ENCODE data around the gene ETNK2. TPM values are rescaled to one million over a fixed set of nuclear protein-coding genes. Genes with fewer than 3 reads are reported as not detected.

ETNK2 gene
- total and polyA plus RNA-seq, 3 donors from 2014 or later = 116 to 227 (median 187) TPM

DNA sequence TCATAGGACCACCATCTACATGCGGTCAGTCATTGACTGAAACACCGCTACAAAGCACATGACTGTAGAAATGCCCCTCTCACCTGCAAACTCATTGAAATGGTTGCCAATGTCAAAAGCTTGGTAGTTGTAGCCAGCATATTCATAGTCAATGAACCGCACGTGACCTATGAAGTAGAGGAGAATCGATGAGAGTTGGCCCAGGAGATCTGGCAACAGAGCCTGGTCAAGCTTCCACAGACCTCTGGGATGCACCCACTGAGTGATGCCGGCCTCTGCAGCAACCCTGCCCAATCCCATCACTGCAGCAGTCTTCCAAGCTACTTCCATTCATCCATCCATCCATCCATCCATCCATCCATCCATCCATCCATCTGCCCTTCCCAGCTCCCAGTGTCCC lies 11.9 kb downstream of the ETNK2 start:
- Histone ChIP-seq H3K27ac (no peak overlapping the region), H3K9me3 (no peaks in the 10 kb centered on the region), H3K27me3 (no peaks in the 10 kb centered on the region), H3K4me1 (peaks cover 21% of the 10 kb centered on the region), H3K4me3 (no peak overlapping the region), H3K36me3 (ENCODE audit: low read depth, missing control alignments) (no peaks in the 10 kb centered on the region)
- intact Hi-C loops (cut with DNase I; ENCODE audit: low total_unique reads) = no loop called here
- 93 to 94% methylated on average over 6 of the region's 6 CpGs for WGBS, 2 donors
- TF ChIP-seq, protein P1, sequence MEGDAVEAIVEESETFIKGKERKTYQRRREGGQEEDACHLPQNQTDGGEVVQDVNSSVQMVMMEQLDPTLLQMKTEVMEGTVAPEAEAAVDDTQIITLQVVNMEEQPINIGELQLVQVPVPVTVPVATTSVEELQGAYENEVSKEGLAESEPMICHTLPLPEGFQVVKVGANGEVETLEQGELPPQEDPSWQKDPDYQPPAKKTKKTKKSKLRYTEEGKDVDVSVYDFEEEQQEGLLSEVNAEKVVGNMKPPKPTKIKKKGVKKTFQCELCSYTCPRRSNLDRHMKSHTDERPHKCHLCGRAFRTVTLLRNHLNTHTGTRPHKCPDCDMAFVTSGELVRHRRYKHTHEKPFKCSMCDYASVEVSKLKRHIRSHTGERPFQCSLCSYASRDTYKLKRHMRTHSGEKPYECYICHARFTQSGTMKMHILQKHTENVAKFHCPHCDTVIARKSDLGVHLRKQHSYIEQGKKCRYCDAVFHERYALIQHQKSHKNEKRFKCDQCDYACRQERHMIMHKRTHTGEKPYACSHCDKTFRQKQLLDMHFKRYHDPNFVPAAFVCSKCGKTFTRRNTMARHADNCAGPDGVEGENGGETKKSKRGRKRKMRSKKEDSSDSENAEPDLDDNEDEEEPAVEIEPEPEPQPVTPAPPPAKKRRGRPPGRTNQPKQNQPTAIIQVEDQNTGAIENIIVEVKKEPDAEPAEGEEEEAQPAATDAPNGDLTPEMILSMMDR (IDR thresholded peaks at IDR 0.05) = no peak
- TF ChIP-seq POLR2A (IDR thresholded peaks at IDR 0.05) = no peak
- no peak for DNase-seq

DNA sequence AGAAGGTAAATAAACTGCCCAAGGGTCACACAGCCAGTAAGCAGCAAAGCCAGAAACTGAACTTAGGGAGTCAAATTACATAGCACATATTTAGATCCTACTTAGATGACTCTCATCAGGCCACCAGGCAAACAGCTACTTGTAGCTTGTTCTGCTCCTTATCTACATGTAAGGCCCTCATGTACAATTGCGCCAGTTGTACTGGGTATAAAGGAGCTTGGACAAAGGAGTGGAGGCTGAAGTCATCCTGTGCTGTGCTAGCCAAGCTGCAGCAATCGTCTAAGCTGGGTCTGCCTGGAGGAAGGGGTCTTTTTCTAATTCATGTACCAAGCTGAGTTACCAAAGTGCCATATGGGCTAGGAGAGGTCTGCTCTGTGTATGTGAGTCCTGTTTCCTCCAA lies 12.8 kb downstream of the ETNK2 start:
- intact Hi-C loops (cut with DNase I; ENCODE audit: low total_unique reads) = no loop called here
- no peak overlapping the region for H3K27ac ChIP-seq
- no peaks in the 10 kb centered on the region for H3K36me3 ChIP-seq (ENCODE audit: low read depth, missing control alignments)
- H3K9me3 ChIP-seq = no peaks in the 10 kb centered on the region
- H3K4me3 ChIP-seq = no peak overlapping the region
- DNase-seq = no peak
- H3K27me3 ChIP-seq = no peaks in the 10 kb centered on the region
- TF ChIP-seq, protein P1 (IDR thresholded peaks at IDR 0.05) = no peak
- TF ChIP-seq POLR2A (IDR thresholded peaks at IDR 0.05) = no peak
- WGBS, 2 donors = 36 to 46% methylated on average over 2 of the region's 2 CpGs
- peaks cover 20% of the 10 kb centered on the region for H3K4me1 ChIP-seq

DNA sequence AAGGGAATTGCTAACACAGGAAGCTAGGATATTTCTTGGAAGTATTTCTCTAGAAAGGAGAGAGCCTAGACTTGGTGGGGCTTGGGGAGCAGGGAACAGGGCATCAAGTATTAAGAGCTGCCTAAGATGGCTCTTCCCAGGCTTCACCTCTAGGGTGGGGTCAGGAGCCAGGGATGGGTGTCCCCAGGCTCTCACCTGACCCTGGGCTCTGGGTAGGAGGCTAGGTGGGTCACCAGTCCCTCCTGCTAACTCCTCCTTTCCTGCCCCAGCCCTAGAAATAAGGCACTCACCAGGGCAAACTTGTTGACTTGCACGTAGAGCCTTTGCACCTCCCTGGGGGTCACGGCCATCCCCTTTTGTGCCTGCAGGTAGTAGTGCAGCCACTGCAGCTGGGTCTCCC lies 15.0 kb downstream of the ETNK2 start:
- WGBS, 2 donors = 63 to 67% methylated on average over 1 to 2 of the region's 2 CpGs

DNA sequence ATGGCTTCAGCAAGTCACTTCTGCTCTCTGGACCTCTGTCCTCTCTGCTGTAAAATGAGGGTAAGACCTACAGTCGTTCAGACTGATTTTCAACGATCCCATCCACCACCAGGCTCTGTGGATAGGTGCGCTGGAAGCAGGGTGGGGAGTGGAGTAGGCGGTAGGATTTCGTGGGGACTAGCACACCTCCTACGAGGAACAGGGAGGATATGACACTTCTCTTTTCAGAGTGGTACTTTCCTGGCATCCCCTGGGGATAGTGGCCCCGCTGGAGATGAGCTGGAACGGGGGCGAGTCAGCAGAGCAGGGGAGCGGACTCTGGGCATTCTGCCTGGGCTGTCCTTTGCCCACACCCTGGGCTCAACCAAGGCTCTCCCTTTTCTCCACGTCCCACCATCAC lies 17.7 kb downstream of the ETNK2 start:
- Histone ChIP-seq H3K4me3 (no peak overlapping the region), H3K4me1 (peaks cover 28% of the 10 kb centered on the region), H3K9me3 (no peaks in the 10 kb centered on the region), H3K36me3 (ENCODE audit: low read depth, missing control alignments) (no peaks in the 10 kb centered on the region), H3K27me3 (no peaks in the 10 kb centered on the region), H3K27ac (no peak overlapping the region)
- DNase-seq = no peak
- intact Hi-C loops (cut with DNase I; ENCODE audit: low total_unique reads) = no loop called here
- no peak for TF ChIP-seq POLR2A (IDR thresholded peaks at IDR 0.05)
- TF ChIP-seq, protein P1 (IDR thresholded peaks at IDR 0.05) = no peak
- WGBS, 2 donors = 83 to 89% methylated on average over 9 to 11 of the region's 11 CpGs

More for the DNA sequence above, 15.0 kb downstream of the ETNK2 start:
- H3K4me3 ChIP-seq = no peak overlapping the region
- H3K27me3 ChIP-seq = no peaks in the 10 kb centered on the region
- H3K4me1 ChIP-seq = peaks cover 1% of the 10 kb centered on the region
- H3K27ac ChIP-seq = no peak overlapping the region
- H3K9me3 ChIP-seq = no peaks in the 10 kb centered on the region
- no peak for TF ChIP-seq POLR2A (IDR thresholded peaks at IDR 0.05)
- TF ChIP-seq, protein P1 (IDR thresholded peaks at IDR 0.05) = no peak
- no peaks in the 10 kb centered on the region for H3K36me3 ChIP-seq (ENCODE audit: low read depth, missing control alignments)
- no peak for DNase-seq
- intact Hi-C loops (cut with DNase I; ENCODE audit: low total_unique reads) = no loop called here

DNA sequence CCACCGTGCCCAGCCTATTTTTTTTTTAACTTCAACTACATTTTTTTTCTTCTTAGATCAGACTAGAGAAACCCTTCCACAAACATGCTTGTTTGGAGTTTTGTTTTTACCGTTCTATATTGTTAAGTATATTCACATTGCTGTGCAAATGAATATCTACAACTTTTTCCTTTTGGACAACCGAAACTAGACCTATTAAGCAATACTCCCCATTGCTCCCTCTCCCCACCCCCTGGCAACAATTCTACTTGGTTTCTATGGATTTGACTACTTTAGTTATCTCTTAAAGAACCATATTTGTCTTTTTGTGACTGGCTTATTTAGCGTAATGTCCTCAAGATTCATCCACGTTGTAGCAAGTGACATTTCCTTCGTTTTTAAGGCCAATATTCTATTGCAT lies 19.1 kb downstream of the ETNK2 start:
- no peak overlapping the region for H3K27ac ChIP-seq

More for the DNA sequence above, 19.1 kb downstream of the ETNK2 start:
- Histone ChIP-seq H3K4me1 (peaks cover 38% of the 10 kb centered on the region), H3K4me3 (no peak overlapping the region), H3K36me3 (ENCODE audit: low read depth, missing control alignments) (no peaks in the 10 kb centered on the region), H3K9me3 (no peaks in the 10 kb centered on the region), H3K27me3 (no peaks in the 10 kb centered on the region)
- TF ChIP-seq, protein P1 (IDR thresholded peaks at IDR 0.05) = no peak
- TF ChIP-seq POLR2A (IDR thresholded peaks at IDR 0.05) = no peak
- intact Hi-C loops (cut with DNase I; ENCODE audit: low total_unique reads) = no loop called here
- DNase-seq = no peak
- WGBS, 2 donors = 81 to 82% methylated on average over 6 of the region's 6 CpGs

Measured in testis (tissue), 3 donors.